GM21528 (cell line): ENCODE results near the gene IQGAP2.
"Not testable (repeated sequence)": the region's sequence is repeated elsewhere in the genome, so short reads cannot be mapped to it uniquely, and the experiment has no call there.

ENCODE experiments used
- ATAC-seq: cut with Tn5 transposase; IDR thresholded peaks from one replicate; pipeline ENCODE4 v1.9.1; 2021; ENCODE audit warnings: mild to moderate bottlenecking, moderate library complexity; ENCODE audit not compliant: unreplicated experiment, low FRiP score

Gene IQGAP2

GRCh38 chr5:76595755-76596481, 192.8 kb downstream of the IQGAP2 start:
- ATAC-seq = no peak

- ATAC-seq = no peak
Observed at GRCh38 chr5:76598531-76598930, 195.4 kb downstream of the IQGAP2 start.

- no peak for ATAC-seq
Observed at GRCh38 chr5:76600716-76601115, 197.6 kb downstream of the IQGAP2 start.

GRCh38 chr5:76601470-76601869, 198.4 kb downstream of the IQGAP2 start:
- ATAC-seq = no peak

GRCh38 chr5:76602094-76602726, 199.1 kb downstream of the IQGAP2 start:
- ATAC-seq = no peak

- not testable (repeated sequence) for ATAC-seq
Observed at GRCh38 chr5:76603991-76604390, 200.9 kb downstream of the IQGAP2 start.

GRCh38 chr5:76604838-76605237, 201.8 kb downstream of the IQGAP2 start:
- no peak for ATAC-seq

GRCh38 chr5:76606701-76607100, 203.6 kb downstream of the IQGAP2 start:
- no peak for ATAC-seq

- ATAC-seq = no peak
Observed at GRCh38 chr5:76607353-76607871, 204.3 kb downstream of the IQGAP2 start.

- no peak for ATAC-seq
Observed at GRCh38 chr5:76608833-76609232, 205.7 kb downstream of the IQGAP2 start.

- no peak for ATAC-seq
Observed at GRCh38 chr5:76610196-76610595, 207.1 kb downstream of the IQGAP2 start.

- no peak for ATAC-seq
Observed at GRCh38 chr5:76612942-76613341, 209.9 kb downstream of the IQGAP2 start.

GRCh38 chr5:76615759-76616158, 212.7 kb downstream of the IQGAP2 start:
- ATAC-seq = no peak

- ATAC-seq = no peak
Observed at GRCh38 chr5:76616206-76616605, 213.1 kb downstream of the IQGAP2 start.

- ATAC-seq = no peak
Observed at GRCh38 chr5:76617229-76617628, 214.1 kb downstream of the IQGAP2 start.

GRCh38 chr5:76617675-76618074, 214.6 kb downstream of the IQGAP2 start:
- no peak for ATAC-seq

- no peak for ATAC-seq
Observed at GRCh38 chr5:76620166-76620565, 217.1 kb downstream of the IQGAP2 start.

GRCh38 chr5:76622076-76622475, 219.0 kb downstream of the IQGAP2 start:
- ATAC-seq = no peak

GRCh38 chr5:76622973-76623596, 220.0 kb downstream of the IQGAP2 start, which contains the start of gene F2RL2:
F2RL2 (minus strand) TSS chr5:76623403; CDS start chr5:76623230, 173 bp downstream.
- ATAC-seq = no peak

GRCh38 chr5:76625087-76625815, 222.2 kb downstream of the IQGAP2 start:
- no peak for ATAC-seq

GRCh38 chr5:76626738-76627137, 223.7 kb downstream of the IQGAP2 start:
- no peak for ATAC-seq
